GM12892 (cell line): ENCODE measurements around the gene KRTAP4-4.

ENCODE experiments used
- POLR2A ChIP-seq: IDR thresholded peaks from 2 replicates; pipeline ENCODE4 v1.6.1; 2011; ENCODE audit warnings: low read depth, low read length, control low read depth
- POLR2AphosphoS5 ChIP-seq: IDR thresholded peaks from 2 replicates; pipeline ENCODE4 v1.6.1; 2011; ENCODE audit warnings: low read depth, low read length, control low read depth
- TAF1 ChIP-seq: IDR thresholded peaks from 2 replicates; pipeline ENCODE4 v1.6.1; 2011; ENCODE audit warnings: low read depth, mild to moderate bottlenecking, control low read depth, low read length, borderline replicate concordance

DNA sequence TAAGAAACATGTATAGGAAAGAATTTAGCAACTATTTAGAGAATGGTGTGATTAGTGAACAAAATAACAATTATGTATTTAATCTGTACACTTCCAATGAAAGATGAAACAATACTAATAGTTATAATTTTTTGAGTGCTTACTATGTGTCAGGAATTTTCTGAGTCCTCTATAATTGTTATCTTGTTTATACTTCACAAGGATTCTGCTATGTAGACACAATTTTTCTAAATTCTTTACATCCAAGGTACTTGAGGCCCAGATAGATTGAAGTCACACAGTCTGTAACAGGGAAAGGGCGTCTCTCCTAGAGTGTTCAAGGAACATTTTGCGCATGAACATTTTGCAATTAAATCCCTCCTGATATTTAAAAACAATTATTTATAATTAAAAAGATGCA is 35.5 kb downstream of the KRTAP4-4 start:
- TF ChIP-seq TAF1 (no peak), POLR2A (no peak), POLR2AphosphoS5 (no peak)
